Thyroid gland (tissue), 4 donors: ENCODE measurements around the gene SLC9C1.

Source experiments
- CTCF ChIP-seq, 6 experiments: fragments of 200-600 bp in 3 of 6; fragments of 450-650 bp in 3 of 6; sonication (generic) in 3 of 6; IDR thresholded peaks; one replicate each; pipeline ENCODE4 v1.5.1; 2016 to 2019; ENCODE audit warnings: antibody characterized with exemption in 6 of 6, mild to moderate bottlenecking in 2 of 6, inconsistent platforms in 1 of 6, moderate library complexity in 1 of 6
- POLR2A ChIP-seq, 2 donors: fragments of 450-650 bp; IDR thresholded peaks; one replicate each; pipeline ENCODE4 v1.6.1; 2017; ENCODE audit warnings: antibody characterized with exemption in 2 of 2, mild to moderate bottlenecking in 2 of 2, moderate library complexity in 1 of 2

- TF ChIP-seq CTCF (IDR thresholded peaks at IDR 0.05) (no peak), POLR2A (IDR thresholded peaks at IDR 0.05) (no peak)
Measured at GRCh38 chr3:112320691-112321090, 26.7 kb upstream of the SLC9C1 start.
